ENCODE results near the gene INPP5A.

GRCh38 chr10:132522521-132523411 lies 14.8 kb upstream of the INPP5A start:
- TF ChIP-seq RAD21 (IDR thresholded peaks at IDR 0.05; ENCODE audit: low read depth) (no peak), TAF1 (IDR thresholded peaks at IDR 0.05; ENCODE audit: low read depth) (no peak), EP300 (IDR thresholded peaks at IDR 0.05; ENCODE audit: borderline replicate concordance) (no peak), TEAD4 (IDR thresholded peaks at IDR 0.05) (no peak), CEBPB (IDR thresholded peaks at IDR 0.05) (no peak), FOXM1 (IDR thresholded peaks at IDR 0.05; ENCODE audit: borderline replicate concordance, low read depth) (no peak), MAX (IDR thresholded peaks at IDR 0.05) (no peak), CREB1 (IDR thresholded peaks at IDR 0.05; ENCODE audit: low read depth) (no peak), EGR1 (IDR thresholded peaks at IDR 0.05) (no peak), REST (IDR thresholded peaks at IDR 0.05; ENCODE audit: low read depth) (no peak), NFIC (IDR thresholded peaks at IDR 0.05) (no peak), TCF12 (IDR thresholded peaks at IDR 0.05; ENCODE audit: low read depth) (no peak)
